Stomach (tissue), 9 donors: Measurements from ENCODE around the gene STIM2. TPM values are rescaled to one million over a fixed set of nuclear protein-coding genes. Genes with fewer than 3 reads are reported as not detected.

Source experiments
- DNase-seq, 2 donors: peaks; one replicate each; pipeline versions ENCODE4 v3.0.0 to v3.0.0-alpha.2; 2013 to 2019
- H3K27ac ChIP-seq, 5 donors: fragments of 200-600 bp in 4 of 5; sonication (generic) in 4 of 5; one replicate each; pipeline ENCODE4 v1.5.1; 2013 to 2019; ENCODE audit warnings: mild to moderate bottlenecking in 1 of 5, moderate library complexity in 1 of 5
- H3K27me3 ChIP-seq, 3 donors: fragments of 200-600 bp; sonication (generic); one replicate each; pipeline ENCODE4 v1.5.1; 2017 to 2019; ENCODE audit warnings: mixed run types in 1 of 3
- H3K36me3 ChIP-seq, 4 donors: fragments of 200-600 bp; sonication (generic); 1 replicate in 3 of 4; 2 replicates in 1 of 4; pipeline ENCODE4 v1.5.1; 2016 to 2019
- H3K4me1 ChIP-seq, 4 donors: fragments of 200-600 bp; sonication (generic); one replicate each; pipeline ENCODE4 v1.5.1; 2016 to 2019
- H3K4me3 ChIP-seq, 4 donors: fragments of 200-600 bp; sonication (generic) in 3 of 4; one replicate each; pipeline ENCODE4 v1.5.1; 2016 to 2019; ENCODE audit warnings: mild to moderate bottlenecking in 1 of 4
- H3K9me3 ChIP-seq, 4 donors: fragments of 200-600 bp; sonication (generic); one replicate each; pipeline ENCODE4 v1.5.1; 2016 to 2019
- EP300 ChIP-seq: sonication (generic); formaldehyde crosslinking; IDR thresholded peaks from one replicate; pipeline ENCODE4 v1.6.1; 2017; ENCODE audit warnings: antibody characterized with exemption
- POLR2A ChIP-seq, 4 donors: fragments of 450-650 bp; IDR thresholded peaks; one replicate each; pipeline ENCODE4 v1.6.1; 2016; ENCODE audit warnings: antibody characterized with exemption in 4 of 4, control low read depth in 2 of 4, mild to moderate bottlenecking in 1 of 4, moderate library complexity in 1 of 4
- POLR2AphosphoS5 ChIP-seq, 3 donors: sonication (generic); formaldehyde crosslinking; IDR thresholded peaks; one replicate each; pipeline ENCODE4 v1.6.1; 2016; ENCODE audit warnings: antibody characterized with exemption in 3 of 3
- WGBS, 5 donors: extraction: QIAGEN DNeasy Blood & Tissue Kit in 3 of 5; methylation state at CpG; one replicate each; pipeline versions ENCODE4 v1.1.5 to v1.1.7; 2013 to 2018; 5-methylcytosine and 5-hydroxymethylcytosine counted together
- intact Hi-C: fragments of 100-400 bp; cut with DNase I; formaldehyde crosslinking; loops from one replicate; pipeline ENCODE4 v1.15.1; 2023; ENCODE audit warnings: low total_unique reads
- polyA plus RNA-seq, 3 donors: library from polyadenylated mRNA; stranded (reverse); fragments of 200-250 nt; gene quantifications; one replicate each; pipeline ENCODE4 v1.2.3, GENCODE V29; 2013
- total RNA-seq, 5 donors: library from RNA; depleted of rRNA; stranded (reverse); fragments of >200 nt; gene quantifications; one replicate each; pipeline versions ENCODE4 v1.1.0 to v1.2.3, GENCODE V29; 2014 to 2016
- TF ChIP-seq, protein P1 (sequence below), 7 experiments: fragments of 450-650 bp in 4 of 7; fragments of 200-600 bp in 3 of 7; sonication (generic) in 3 of 7; IDR thresholded peaks; one replicate each; pipeline ENCODE4 v1.5.1; 2016 to 2019; ENCODE audit warnings: antibody characterized with exemption in 7 of 7, control low read depth in 2 of 7, mild to moderate bottlenecking in 1 of 7
- donor health status: healthy with polysubstance abuse.
- donor health status: Bipolar disorder and iron deficiency.
- donor health status: healthy.

STIM2 gene
- total and polyA plus RNA-seq, 8 donors, result 4.4 to 32.7 (median 21.7) TPM

DNA sequence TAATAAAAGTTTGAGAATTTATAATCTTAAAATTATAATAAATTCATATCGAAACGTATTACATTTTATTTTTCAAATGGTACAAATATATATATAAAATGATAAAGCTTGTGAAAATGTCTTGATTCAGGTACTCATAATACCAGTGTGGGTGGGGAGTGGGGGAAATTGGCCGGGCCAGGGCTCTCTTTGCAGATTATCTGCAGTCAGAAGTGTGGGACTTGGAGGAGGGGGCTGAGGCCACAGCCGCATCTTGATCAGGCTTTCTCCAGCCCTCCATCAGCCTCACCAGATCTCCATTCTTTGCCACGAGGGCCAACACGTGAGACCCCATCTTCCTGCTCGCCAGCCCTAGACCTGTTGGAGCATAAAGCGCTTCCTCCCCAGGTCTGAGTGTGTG, 86.7 kb downstream of the STIM2 start:
- H3K36me3 ChIP-seq, result no peaks in the 10 kb centered on the region
- DNase-seq, result no peak
- WGBS, 5 donors, result 81 to 97% (median 85%) methylated on average over 8 of the region's 8 CpGs
- intact Hi-C loops, result no loop called here
- peaks cover 0 to 6% (median 0%) of the 10 kb centered on the region in 4 donors for H3K9me3 ChIP-seq
- H3K4me1 ChIP-seq, result peaks cover 0 to 5% (median 0%) of the 10 kb centered on the region in 4 donors
- H3K27me3 ChIP-seq, result no peaks in the 10 kb centered on the region
- no peak for TF ChIP-seq POLR2AphosphoS5 (IDR thresholded peaks at IDR 0.05)
- TF ChIP-seq POLR2A (IDR thresholded peaks at IDR 0.05), result no peak
- no peak for TF ChIP-seq EP300
- TF ChIP-seq, protein P1, sequence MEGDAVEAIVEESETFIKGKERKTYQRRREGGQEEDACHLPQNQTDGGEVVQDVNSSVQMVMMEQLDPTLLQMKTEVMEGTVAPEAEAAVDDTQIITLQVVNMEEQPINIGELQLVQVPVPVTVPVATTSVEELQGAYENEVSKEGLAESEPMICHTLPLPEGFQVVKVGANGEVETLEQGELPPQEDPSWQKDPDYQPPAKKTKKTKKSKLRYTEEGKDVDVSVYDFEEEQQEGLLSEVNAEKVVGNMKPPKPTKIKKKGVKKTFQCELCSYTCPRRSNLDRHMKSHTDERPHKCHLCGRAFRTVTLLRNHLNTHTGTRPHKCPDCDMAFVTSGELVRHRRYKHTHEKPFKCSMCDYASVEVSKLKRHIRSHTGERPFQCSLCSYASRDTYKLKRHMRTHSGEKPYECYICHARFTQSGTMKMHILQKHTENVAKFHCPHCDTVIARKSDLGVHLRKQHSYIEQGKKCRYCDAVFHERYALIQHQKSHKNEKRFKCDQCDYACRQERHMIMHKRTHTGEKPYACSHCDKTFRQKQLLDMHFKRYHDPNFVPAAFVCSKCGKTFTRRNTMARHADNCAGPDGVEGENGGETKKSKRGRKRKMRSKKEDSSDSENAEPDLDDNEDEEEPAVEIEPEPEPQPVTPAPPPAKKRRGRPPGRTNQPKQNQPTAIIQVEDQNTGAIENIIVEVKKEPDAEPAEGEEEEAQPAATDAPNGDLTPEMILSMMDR (IDR thresholded peaks at IDR 0.05), result no peak
- no peak overlapping the region for H3K27ac ChIP-seq
- no peak overlapping the region for H3K4me3 ChIP-seq

DNA sequence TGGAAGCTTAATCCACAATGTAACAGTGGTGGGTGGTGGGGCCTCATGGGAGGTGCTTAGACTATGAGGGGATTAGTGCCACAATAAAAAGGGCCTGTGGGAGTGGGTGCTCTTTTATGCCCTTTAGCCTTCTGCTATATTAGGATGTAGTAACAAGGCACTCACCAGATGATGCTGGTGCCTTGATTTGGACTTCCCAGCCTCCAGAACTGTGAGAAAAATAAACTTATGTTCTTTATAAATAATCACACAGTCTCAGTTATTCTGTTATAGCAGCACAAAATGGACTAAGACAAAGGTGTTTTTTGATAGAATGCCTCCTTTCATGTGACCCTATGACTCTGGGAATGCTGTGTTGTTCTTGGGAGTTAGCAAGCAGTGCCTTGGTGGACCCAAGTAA, 89.8 kb downstream of the STIM2 start:
- intact Hi-C loops, result no loop called here

DNA sequence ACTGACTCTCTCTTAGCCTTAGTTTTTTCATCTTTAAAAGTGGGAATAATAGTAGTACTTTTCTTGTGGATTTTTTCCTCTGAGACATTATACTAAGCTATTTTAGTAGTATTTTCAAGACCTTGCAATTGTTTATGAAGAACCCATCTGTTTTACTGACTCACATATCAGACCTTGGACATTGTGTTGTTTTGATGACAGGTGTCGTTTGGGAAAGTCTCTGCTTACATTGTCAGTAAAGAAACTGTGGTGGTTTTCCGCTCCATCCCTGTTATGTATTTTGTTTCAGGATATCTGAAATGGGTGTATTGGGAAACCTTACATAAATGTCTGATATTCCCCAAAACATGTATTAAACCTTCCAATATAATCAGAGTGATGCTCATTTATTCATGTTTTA, 92.2 kb downstream of the STIM2 start:
- Histone ChIP-seq H3K4me3 (no peak overlapping the region), H3K36me3 (peaks cover 0 to 3% (median 0%) of the 10 kb centered on the region in 4 donors), H3K9me3 (peaks cover 0 to 6% (median 0%) of the 10 kb centered on the region in 4 donors), H3K27ac (no peak overlapping the region), H3K27me3 (no peaks in the 10 kb centered on the region), H3K4me1 (no peaks in the 10 kb centered on the region)
- TF ChIP-seq POLR2AphosphoS5 (IDR thresholded peaks at IDR 0.05) (no peak), POLR2A (IDR thresholded peaks at IDR 0.05) (no peak), EP300 (no peak)
- TF ChIP-seq, protein P1 (IDR thresholded peaks at IDR 0.05), result no peak
- WGBS, 5 donors, result 86 to 93% (median 90%) methylated on average over 2 of the region's 2 CpGs
- intact Hi-C loops, result no loop called here
- no peak for DNase-seq

More for the DNA sequence above, 89.8 kb downstream of the STIM2 start:
- Histone ChIP-seq H3K4me3 (no peak overlapping the region), H3K4me1 (no peaks in the 10 kb centered on the region), H3K27me3 (no peaks in the 10 kb centered on the region), H3K27ac (no peak overlapping the region), H3K36me3 (no peaks in the 10 kb centered on the region), H3K9me3 (peaks cover 0 to 6% (median 0%) of the 10 kb centered on the region in 4 donors)
- TF ChIP-seq POLR2A (IDR thresholded peaks at IDR 0.05) (no peak), EP300 (no peak), POLR2AphosphoS5 (IDR thresholded peaks at IDR 0.05) (no peak)
- TF ChIP-seq, protein P1 (IDR thresholded peaks at IDR 0.05), result no peak
- DNase-seq, result no peak

DNA sequence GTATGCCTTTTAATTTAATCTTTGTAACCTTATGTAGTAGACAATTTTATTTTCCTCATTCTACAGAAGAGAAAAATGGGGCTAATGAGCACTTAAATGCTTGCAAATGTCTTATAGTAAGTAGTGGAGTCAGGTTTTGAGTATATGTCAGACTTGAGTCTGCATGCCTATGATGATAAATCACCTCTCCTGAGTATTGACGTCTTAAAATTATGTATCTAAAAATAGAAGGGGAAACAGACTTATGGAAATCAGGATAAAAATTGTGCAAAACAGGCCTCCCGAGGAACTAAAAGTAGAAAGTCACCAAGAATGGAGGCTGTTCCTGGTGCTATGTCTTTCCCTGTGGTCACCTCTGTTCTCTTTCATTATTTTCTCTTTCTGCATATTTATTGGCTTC, 92.7 kb downstream of the STIM2 start:
- Histone ChIP-seq H3K27ac (no peak overlapping the region), H3K4me3 (no peak overlapping the region), H3K9me3 (peaks cover 0 to 6% (median 0%) of the 10 kb centered on the region in 4 donors), H3K36me3 (peaks cover 0 to 6% (median under 1%) of the 10 kb centered on the region in 4 donors), H3K27me3 (no peaks in the 10 kb centered on the region), H3K4me1 (no peaks in the 10 kb centered on the region)
- DNase-seq, result no peak
- TF ChIP-seq, protein P1 (IDR thresholded peaks at IDR 0.05), result no peak
- TF ChIP-seq POLR2AphosphoS5 (IDR thresholded peaks at IDR 0.05) (no peak), POLR2A (IDR thresholded peaks at IDR 0.05) (no peak), EP300 (no peak)
- 60 to 79% (median 73%) methylated on average over 2 of the region's 2 CpGs for WGBS, 5 donors
- intact Hi-C loops, result no loop called here
